ENCODE measurements around the gene PHF11. TPM values are rescaled to one million over a fixed set of nuclear protein-coding genes. Genes with fewer than 3 reads are reported as not detected.

The PHF11 gene
- total and polyA plus RNA-seq, 2 of the 8 experiments (the other 6 are each of a cell fraction or from before 2014, with no cell fraction given) = 6.1 to 8.1 TPM

DNA sequence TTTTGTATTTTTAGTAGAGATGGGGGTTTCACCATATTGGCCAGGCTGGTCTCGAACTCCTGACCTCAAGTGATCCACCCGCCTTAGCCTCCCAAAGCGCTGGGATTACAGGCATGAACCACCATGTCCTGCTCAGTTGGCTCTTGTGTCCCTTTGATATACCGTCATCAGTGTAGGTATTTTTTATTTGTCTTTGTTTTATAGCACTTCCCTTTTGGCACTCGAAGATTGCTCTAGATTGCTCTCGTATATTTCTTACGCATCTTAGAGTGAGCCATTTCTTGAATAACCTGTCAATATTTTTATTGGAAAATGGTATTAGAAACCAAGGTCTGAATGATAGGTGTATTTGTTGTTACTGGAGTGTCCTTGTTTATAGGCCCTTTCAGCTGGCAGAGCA, 42.3 kb upstream of the PHF11 start:
- Histone ChIP-seq H3K9me3 (ENCODE audit: insufficient read depth in 2 of 2, low read depth in 1 of 2, low read length in 1 of 2) (no peaks in the 10 kb centered on the region), H3K36me3 (ENCODE audit: control insufficient read depth in 2 of 4, insufficient read depth in 4 of 4, low read length in 3 of 4) (no peaks in the 10 kb centered on the region), H3K4me1 (replicated peaks in 1 of 4; ENCODE audit: control insufficient read depth in 3 of 4, insufficient read depth in 4 of 4, low read length in 3 of 4) (no peaks in the 10 kb centered on the region), H3K23me2 (ENCODE audit: low read depth, low read length) (no peaks in the 10 kb centered on the region), H4K91ac (replicated peaks; ENCODE audit: insufficient read length, low read length) (no peak overlapping the region), H2BK5ac (ENCODE audit: low read depth, low read length) (no peak overlapping the region), H2AK5ac (ENCODE audit: low read depth, low read length) (no peak overlapping the region), H4K5ac (ENCODE audit: insufficient read length, low read depth, low read length) (no peak overlapping the region), H3K27ac (ENCODE audit: low read depth, low read length) (no peak overlapping the region), H3K79me2 (ENCODE audit: control insufficient read depth in 1 of 2, insufficient read depth in 2 of 2, low read length in 2 of 2) (no peaks in the 10 kb centered on the region), H3K9ac (replicated peaks in 1 of 4; ENCODE audit: extremely low read depth in 1 of 4, low read depth in 3 of 4, low read length in 3 of 4) (no peak overlapping the region), H3K23ac (ENCODE audit: insufficient read length) (no peak overlapping the region), H3K18ac (ENCODE audit: extremely low read depth, low read length) (no peak overlapping the region), H3K27me3 (replicated peaks in 1 of 4; ENCODE audit: control insufficient read depth in 3 of 4, extremely low read depth in 1 of 4, insufficient read depth in 3 of 4, low read length in 3 of 4) (no peaks in the 10 kb centered on the region), H2AFZ (ENCODE audit: low read length) (no peak overlapping the region), H4K8ac (ENCODE audit: extremely low read depth, insufficient read depth, low read length) (no peak overlapping the region), H3K4me2 (ENCODE audit: insufficient read depth in 1 of 2, low read depth in 2 of 2, low read length in 2 of 2) (no peak overlapping the region), H3K14ac (ENCODE audit: insufficient read length) (no peak overlapping the region), H3K4ac (replicated peaks; ENCODE audit: insufficient read length, low read depth, low read length) (no peak overlapping the region), H3K79me1 (ENCODE audit: low read depth, low read length) (no peaks in the 10 kb centered on the region), H2BK20ac (ENCODE audit: low read length) (no peak overlapping the region), H2BK12ac (ENCODE audit: low read depth, low read length) (no peak overlapping the region), H2BK120ac (replicated peaks; ENCODE audit: low read depth, low read length) (no peak overlapping the region), H3K56ac (replicated peaks; ENCODE audit: insufficient read length, low read depth, low read length) (no peak overlapping the region), H2BK15ac (ENCODE audit: low read length) (no peak overlapping the region), H3K4me3 (ENCODE audit: extremely low read depth in 1 of 4, insufficient read depth in 2 of 4, low read depth in 3 of 4, low read length in 4 of 4) (no peak overlapping the region), H4K20me1 (replicated peaks in 1 of 2; ENCODE audit: control insufficient read depth in 1 of 2, insufficient read depth in 2 of 2, low read length in 2 of 2) (no peaks in the 10 kb centered on the region)
- DNase-seq (ENCODE audit: low read depth in 1 of 2, low spot score in 2 of 2) = no peak
- ChIA-PET POLR2A (ENCODE audit: partially characterized antibody) (interaction anchor here (4.5 kb wide), 1 partner anchor 10 kb away, joined by 17 read pairs; the partner anchor contains the start of genes CAB39L and SETDB2), CTCF (ENCODE audit: partially characterized antibody) (no interaction called here)
- 90% methylated on average over 7 of the region's 7 CpGs; no CpG with 5 or more reads in 1 of the 2 experiments for whole genome bisulfite sequencing, 2 experiments (ENCODE audit: extremely low coverage in 1 of 2, insufficient coverage in 1 of 2, insufficient read length in 1 of 2, insufficient replicate concordance in 2 of 2, low coverage in 1 of 2, low lambda C conversion rate in 2 of 2, missing lambda C conversion rate in 1 of 2)
- FAIRE-seq = no peak
- TF ChIP-seq TCF12 (IDR thresholded peaks at IDR 0.05; ENCODE audit: low read depth, low read length) (no peak), CHD1 (IDR thresholded peaks at IDR 0.05; ENCODE audit: low read depth, low read length) (no peak), BCL11A (IDR thresholded peaks at IDR 0.05; ENCODE audit: low read depth in 2 of 2, low read length in 2 of 2) (no peak), BACH1 (IDR thresholded peaks at IDR 0.05; ENCODE audit: low read length) (no peak), RNF2 (IDR thresholded peaks at IDR 0.05; ENCODE audit: borderline replicate concordance, low read depth, low read length, missing control alignments, poor library complexity, severe bottlenecking) (no peak), JUND (IDR thresholded peaks at IDR 0.05; ENCODE audit: low read length) (no peak), SP1 (IDR thresholded peaks at IDR 0.05; ENCODE audit: low read depth, low read length) (no peak), POU5F1 (IDR thresholded peaks at IDR 0.05; ENCODE audit: low read depth, low read length) (no peak)
- TF ChIP-seq, protein P1, sequence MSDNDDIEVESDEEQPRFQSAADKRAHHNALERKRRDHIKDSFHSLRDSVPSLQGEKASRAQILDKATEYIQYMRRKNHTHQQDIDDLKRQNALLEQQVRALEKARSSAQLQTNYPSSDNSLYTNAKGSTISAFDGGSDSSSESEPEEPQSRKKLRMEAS (IDR thresholded peaks at IDR 0.05) = no peak
- TF ChIP-seq, protein P2, sequence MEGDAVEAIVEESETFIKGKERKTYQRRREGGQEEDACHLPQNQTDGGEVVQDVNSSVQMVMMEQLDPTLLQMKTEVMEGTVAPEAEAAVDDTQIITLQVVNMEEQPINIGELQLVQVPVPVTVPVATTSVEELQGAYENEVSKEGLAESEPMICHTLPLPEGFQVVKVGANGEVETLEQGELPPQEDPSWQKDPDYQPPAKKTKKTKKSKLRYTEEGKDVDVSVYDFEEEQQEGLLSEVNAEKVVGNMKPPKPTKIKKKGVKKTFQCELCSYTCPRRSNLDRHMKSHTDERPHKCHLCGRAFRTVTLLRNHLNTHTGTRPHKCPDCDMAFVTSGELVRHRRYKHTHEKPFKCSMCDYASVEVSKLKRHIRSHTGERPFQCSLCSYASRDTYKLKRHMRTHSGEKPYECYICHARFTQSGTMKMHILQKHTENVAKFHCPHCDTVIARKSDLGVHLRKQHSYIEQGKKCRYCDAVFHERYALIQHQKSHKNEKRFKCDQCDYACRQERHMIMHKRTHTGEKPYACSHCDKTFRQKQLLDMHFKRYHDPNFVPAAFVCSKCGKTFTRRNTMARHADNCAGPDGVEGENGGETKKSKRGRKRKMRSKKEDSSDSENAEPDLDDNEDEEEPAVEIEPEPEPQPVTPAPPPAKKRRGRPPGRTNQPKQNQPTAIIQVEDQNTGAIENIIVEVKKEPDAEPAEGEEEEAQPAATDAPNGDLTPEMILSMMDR (IDR thresholded peaks at IDR 0.05; ENCODE audit: control extremely low read depth in 1 of 3, insufficient read depth in 1 of 3, low read depth in 1 of 3, low read length in 3 of 3) = no peak
- TF ChIP-seq, protein P3, sequence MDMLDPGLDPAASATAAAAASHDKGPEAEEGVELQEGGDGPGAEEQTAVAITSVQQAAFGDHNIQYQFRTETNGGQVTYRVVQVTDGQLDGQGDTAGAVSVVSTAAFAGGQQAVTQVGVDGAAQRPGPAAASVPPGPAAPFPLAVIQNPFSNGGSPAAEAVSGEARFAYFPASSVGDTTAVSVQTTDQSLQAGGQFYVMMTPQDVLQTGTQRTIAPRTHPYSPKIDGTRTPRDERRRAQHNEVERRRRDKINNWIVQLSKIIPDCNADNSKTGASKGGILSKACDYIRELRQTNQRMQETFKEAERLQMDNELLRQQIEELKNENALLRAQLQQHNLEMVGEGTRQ (IDR thresholded peaks at IDR 0.05; ENCODE audit: low read length) = no peak
